H1 (cell line): Measurements from ENCODE around the gene OSBP. TPM values are rescaled to one million over a fixed set of nuclear protein-coding genes. Genes with fewer than 3 reads are reported as not detected.
A peak's percentile ranks its signal among the peaks of the same experiment; 100 is the strongest.

Experiments used
- CBX8 ChIP-seq: fragments of 300-800, 300-1000 bp; sonication (generic); IDR thresholded peaks from 2 replicates; pipeline ENCODE4 v1.7.1; 2016; ENCODE audit warnings: low read depth, low read length, borderline replicate concordance
- CEBPB ChIP-seq: IDR thresholded peaks from 2 replicates; pipeline ENCODE4 v1.6.1; 2012; ENCODE audit warnings: low read depth, low read length
- CHD2 ChIP-seq: IDR thresholded peaks from 2 replicates; pipeline ENCODE4 v1.6.1; 2012; ENCODE audit warnings: low read length, improper control_type of control experiment
- EGR1 ChIP-seq: IDR thresholded peaks from 2 replicates; pipeline ENCODE4 v1.6.1; 2011; ENCODE audit warnings: low read depth, low read length, borderline replicate concordance
- EP300 ChIP-seq, 2 experiments: IDR thresholded peaks; 1 replicate in 1 of 2; 2 replicates in 1 of 2; pipeline ENCODE4 v1.6.1; 2011 to 2012; ENCODE audit warnings: low read depth in 2 of 2, low read length in 2 of 2, mild to moderate bottlenecking in 2 of 2, borderline replicate concordance in 1 of 2, inconsistent platforms in 1 of 2, moderate library complexity in 1 of 2
- EZH2 ChIP-seq: fragments of 200-600 bp; sonication (generic); IDR thresholded peaks from 2 replicates; pipeline ENCODE4 v1.7.1; 2012; ENCODE audit warnings: low read depth, mild to moderate bottlenecking, moderate library complexity, low read length, inconsistent platforms; ENCODE audit not compliant: severe bottlenecking
- FOSL1 ChIP-seq: IDR thresholded peaks from 2 replicates; pipeline ENCODE4 v1.6.1; 2011; ENCODE audit warnings: mild to moderate bottlenecking, low read depth, low read length, moderate library complexity; ENCODE audit not compliant: insufficient read depth
- HDAC6 ChIP-seq: IDR thresholded peaks from one replicate; pipeline ENCODE4 v1.7.1; 2012; ENCODE audit warnings: low read depth, mild to moderate bottlenecking, inconsistent platforms, low read length, moderate library complexity
- JUND ChIP-seq: IDR thresholded peaks from 2 replicates; pipeline ENCODE4 v1.6.1; 2011; ENCODE audit warnings: mild to moderate bottlenecking, improper control_type of control experiment, low read length
- KDM1A ChIP-seq: fragments of 200-600, 300-600 bp; sonication (generic); IDR thresholded peaks from 2 replicates; pipeline ENCODE4 v1.7.1; 2016; ENCODE audit warnings: mild to moderate bottlenecking, low read length, borderline replicate concordance
- POLR2A ChIP-seq, 2 experiments: IDR thresholded peaks; 1 replicate in 1 of 2; 2 replicates in 1 of 2; pipeline ENCODE4 v1.6.1; 2011; ENCODE audit warnings: low read depth in 2 of 2, low read length in 2 of 2, mild to moderate bottlenecking in 2 of 2; ENCODE audit errors: control extremely low read depth in 1 of 2
- POLR2AphosphoS5 ChIP-seq: IDR thresholded peaks from 2 replicates; pipeline ENCODE4 v1.6.1; 2011; ENCODE audit warnings: low read depth, low read length
- RNF2 ChIP-seq: fragments of 200-900, 300-1000 bp; sonication (generic); IDR thresholded peaks from 2 replicates; pipeline ENCODE4 v1.7.1; 2016; ENCODE audit warnings: borderline replicate concordance, low read depth, mild to moderate bottlenecking, antibody characterized with exemption, low read length; ENCODE audit not compliant: poor library complexity, severe bottlenecking; ENCODE audit errors: missing control alignments
- SAP30 ChIP-seq: fragments of 300-600 bp; sonication (generic); IDR thresholded peaks from 2 replicates; pipeline ENCODE4 v1.7.1; 2012; ENCODE audit warnings: low read length, moderate library complexity, mild to moderate bottlenecking, inconsistent platforms; ENCODE audit not compliant: insufficient read depth, insufficient replicate concordance
- SIRT6 ChIP-seq: IDR thresholded peaks from one replicate; pipeline ENCODE4 v1.7.1; 2012; ENCODE audit warnings: low read length, inconsistent platforms
- SIX5 ChIP-seq: IDR thresholded peaks from 2 replicates; pipeline ENCODE4 v1.6.1; 2011; ENCODE audit warnings: mild to moderate bottlenecking, low read depth, low read length
- SP1 ChIP-seq: IDR thresholded peaks from 2 replicates; pipeline ENCODE4 v1.6.1; 2011; ENCODE audit warnings: low read depth, low read length
- SP2 ChIP-seq: IDR thresholded peaks from 2 replicates; pipeline ENCODE4 v1.6.1; 2012; ENCODE audit warnings: mild to moderate bottlenecking, low read length, inconsistent platforms
- SRF ChIP-seq: IDR thresholded peaks from 2 replicates; pipeline ENCODE4 v1.6.1; 2011; ENCODE audit warnings: mild to moderate bottlenecking, low read depth, low read length, moderate library complexity
- polyA plus RNA-seq, 7 experiments: library from polyadenylated mRNA; depleted of rRNA in 3 of 7; stranded (reverse) in 5 of 7; unstranded in 2 of 7; fragments of >200 nt in 5 of 7; fragments of 200-250 nt in 2 of 7; gene quantifications; 1 replicate in 5 of 7; 2 replicates in 1 of 7; 4 replicates in 1 of 7; pipeline versions ENCODE4 v1.2.1 to v1.2.3, GENCODE V29; 2011 to 2013; ENCODE audit warnings: missing spikeins in 2 of 7, mixed read lengths in 2 of 7
- total RNA-seq: library from RNA; stranded (reverse); fragmentation: NEBNext Ultra II Directional; extraction: Animal tissue kit (Norgen Biotek cat#: 25700); gene quantifications from 2 replicates; pipeline ENCODE4 v1.2.1, GENCODE V29; 2021
- TF ChIP-seq, protein P1 (sequence below): IDR thresholded peaks from 2 replicates; pipeline ENCODE4 v1.6.1; 2012; ENCODE audit warnings: low read length, inconsistent platforms
- TF ChIP-seq, protein P2 (sequence below): IDR thresholded peaks from 2 replicates; pipeline ENCODE4 v1.6.1; 2011; ENCODE audit warnings: low read depth, mild to moderate bottlenecking, low read length; ENCODE audit not compliant: insufficient read depth
- TF ChIP-seq, protein P3 (sequence below): IDR thresholded peaks from 2 replicates; pipeline ENCODE4 v1.6.1; 2012; ENCODE audit warnings: inconsistent platforms
- TF ChIP-seq, protein P4 (sequence below): IDR thresholded peaks from 2 replicates; pipeline ENCODE4 v1.6.1; 2012; ENCODE audit warnings: inconsistent platforms

OSBP gene
- total and polyA plus RNA-seq, 2 of the 8 experiments (the other 6 are each of a cell fraction or from before 2014, with no cell fraction given): 13.2 to 43.1 TPM

DNA sequence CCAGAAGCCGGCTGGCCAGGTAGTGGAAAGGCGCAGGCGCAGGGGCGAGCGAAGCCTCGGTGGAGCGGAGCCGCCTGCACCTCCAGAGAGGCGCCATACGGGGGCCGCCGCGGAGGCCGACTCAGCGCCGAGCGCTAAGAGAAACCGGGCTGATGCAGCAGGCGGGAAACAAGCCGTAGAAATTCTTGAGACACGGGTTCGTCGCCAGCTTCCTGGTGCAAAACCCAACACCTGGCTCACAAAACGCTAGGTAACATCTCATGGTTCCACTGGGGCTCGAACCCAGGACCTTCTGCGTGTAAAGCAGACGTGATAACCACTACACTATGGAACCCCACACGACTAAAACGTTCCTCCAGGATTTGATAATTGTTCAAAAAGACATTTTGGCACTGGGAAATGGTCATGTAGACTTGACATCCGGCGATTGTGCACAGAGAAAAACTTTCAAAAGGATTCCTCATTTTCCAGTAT is 65.2 kb downstream of the OSBP start (continued):
- TF ChIP-seq, protein P1, sequence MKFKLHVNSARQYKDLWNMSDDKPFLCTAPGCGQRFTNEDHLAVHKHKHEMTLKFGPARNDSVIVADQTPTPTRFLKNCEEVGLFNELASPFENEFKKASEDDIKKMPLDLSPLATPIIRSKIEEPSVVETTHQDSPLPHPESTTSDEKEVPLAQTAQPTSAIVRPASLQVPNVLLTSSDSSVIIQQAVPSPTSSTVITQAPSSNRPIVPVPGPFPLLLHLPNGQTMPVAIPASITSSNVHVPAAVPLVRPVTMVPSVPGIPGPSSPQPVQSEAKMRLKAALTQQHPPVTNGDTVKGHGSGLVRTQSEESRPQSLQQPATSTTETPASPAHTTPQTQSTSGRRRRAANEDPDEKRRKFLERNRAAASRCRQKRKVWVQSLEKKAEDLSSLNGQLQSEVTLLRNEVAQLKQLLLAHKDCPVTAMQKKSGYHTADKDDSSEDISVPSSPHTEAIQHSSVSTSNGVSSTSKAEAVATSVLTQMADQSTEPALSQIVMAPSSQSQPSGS: no peak; the same call in none of the 2 replicates
- TF ChIP-seq JUND (0 out of 2 replicates have a peak, but pooled peaks have one; percentile 16), CHD2 (no peak; the same call in 1 of the 2 replicates), POLR2AphosphoS5 (no peak), CEBPB (peak; percentile 85), SIRT6 (no peak), HDAC6 (peak; percentile 78), KDM1A (no peak), EP300 (IDR thresholded peaks at IDR 0.05; ENCODE audit: borderline replicate concordance in 1 of 2, low read depth in 2 of 2, low read length in 2 of 2) (no peak), SP2 (no peak), RNF2 (no peak), CBX8 (no peak), SP1 (no peak), POLR2A (IDR thresholded peaks at IDR 0.05; ENCODE audit: control extremely low read depth in 1 of 2, low read depth in 2 of 2, low read length in 2 of 2) (peak in 1 of 2 experiments; percentile 43; a peak in 1 of 3 replicates), SRF (no peak), EGR1 (no peak), SIX5 (no peak), SAP30 (no peak), FOSL1 (no peak), EZH2 (no peak)
- TF ChIP-seq, protein P2, sequence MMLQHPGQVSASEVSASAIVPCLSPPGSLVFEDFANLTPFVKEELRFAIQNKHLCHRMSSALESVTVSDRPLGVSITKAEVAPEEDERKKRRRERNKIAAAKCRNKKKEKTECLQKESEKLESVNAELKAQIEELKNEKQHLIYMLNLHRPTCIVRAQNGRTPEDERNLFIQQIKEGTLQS: no peak
- TF ChIP-seq, protein P3, sequence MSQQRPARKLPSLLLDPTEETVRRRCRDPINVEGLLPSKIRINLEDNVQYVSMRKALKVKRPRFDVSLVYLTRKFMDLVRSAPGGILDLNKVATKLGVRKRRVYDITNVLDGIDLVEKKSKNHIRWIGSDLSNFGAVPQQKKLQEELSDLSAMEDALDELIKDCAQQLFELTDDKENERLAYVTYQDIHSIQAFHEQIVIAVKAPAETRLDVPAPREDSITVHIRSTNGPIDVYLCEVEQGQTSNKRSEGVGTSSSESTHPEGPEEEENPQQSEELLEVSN: peak; percentile 66
- TF ChIP-seq, protein P4, sequence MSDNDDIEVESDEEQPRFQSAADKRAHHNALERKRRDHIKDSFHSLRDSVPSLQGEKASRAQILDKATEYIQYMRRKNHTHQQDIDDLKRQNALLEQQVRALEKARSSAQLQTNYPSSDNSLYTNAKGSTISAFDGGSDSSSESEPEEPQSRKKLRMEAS: peak; percentile 57; the same call in 1 of the 2 replicates
